SK-N-SH (cell line): ENCODE data around the gene ZBTB12.

Source experiments
- CTCF ChIP-seq: fragments of 200-600 bp; sonication (generic); IDR thresholded peaks from 2 replicates; pipeline ENCODE4 v1.6.1; 2017; ENCODE audit warnings: antibody characterized with exemption, mild to moderate bottlenecking, moderate library complexity
- JUND ChIP-seq: IDR thresholded peaks from 2 replicates; pipeline ENCODE4 v1.4.0; 2012
- SIN3A ChIP-seq: IDR thresholded peaks from 2 replicates; pipeline ENCODE4 v1.6.1; 2012; ENCODE audit warnings: low read depth, mild to moderate bottlenecking, low read length, moderate library complexity, borderline replicate concordance

- TF ChIP-seq CTCF: no peak
- no peak for TF ChIP-seq SIN3A
- TF ChIP-seq JUND: no peak
Observed at GRCh38 chr6:31878222-31878621, 23.7 kb downstream of the ZBTB12 start.
